GM13977 (cell line): ENCODE data around the gene RPE.

Experiments used
- DNase-seq: peaks from one replicate; pipeline ENCODE4 v3.0.0; 2012; ENCODE audit warnings: low spot score
- CTCF ChIP-seq: IDR thresholded peaks from 2 replicates; pipeline ENCODE4 v1.5.1; 2012; ENCODE audit warnings: mild to moderate bottlenecking, control low read depth; ENCODE audit not compliant: insufficient read depth; ENCODE audit errors: extremely low read depth, missing control alignments
- in situ Hi-C: fragments of 300-500 bp; cut with MboI; formaldehyde crosslinking; loops from one replicate; pipeline ENCODE4 v1.12.0; 2022; ENCODE audit warnings: low sequenced_read_pairs, low pct_unique_long_range_greater_than_20kb, mixed read lengths, inconsistent platforms; ENCODE audit not compliant: unreplicated experiment

RPE gene

GRCh38 chr2:210063306-210063705 is 60.9 kb downstream of the RPE start:
- in situ Hi-C loops = no loop called here
- no peak for TF ChIP-seq CTCF
- DNase-seq = no peak
